ENCODE measurements around the gene ANKRD42.

ANKRD42 gene

DNA sequence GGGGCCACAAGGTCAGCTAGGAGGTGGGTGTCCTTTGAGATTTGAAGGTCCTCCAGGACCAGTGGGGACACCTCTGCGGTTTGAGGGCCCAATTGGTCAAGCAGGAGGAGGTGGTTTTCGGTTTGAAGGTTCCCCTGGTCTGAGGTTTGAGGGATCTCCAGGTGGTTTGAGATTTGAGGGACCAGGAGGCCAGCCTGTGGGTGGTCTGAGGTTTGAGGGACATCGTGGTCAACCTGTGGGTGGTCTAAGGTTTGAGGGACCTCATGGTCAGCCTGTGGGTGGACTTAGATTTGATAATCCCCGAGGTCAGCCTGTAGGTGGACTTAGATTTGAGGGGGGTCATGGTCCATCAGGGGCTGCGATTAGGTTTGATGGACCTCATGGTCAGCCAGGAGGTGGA lies 24.8 kb upstream of the ANKRD42 start:
- H3K4me3 ChIP-seq (replicated peaks; ENCODE audit: insufficient read depth, low read length) = no peak overlapping the region
- H3K27me3 ChIP-seq (ENCODE audit: insufficient read depth, poor library complexity, severe bottlenecking) = no peaks in the 10 kb centered on the region
- H3K27ac ChIP-seq (replicated peaks) = no peak overlapping the region
- DNase-seq (ENCODE audit: low read depth in 1 of 2, low spot score in 1 of 2) = no peak
- TF ChIP-seq, protein P1, sequence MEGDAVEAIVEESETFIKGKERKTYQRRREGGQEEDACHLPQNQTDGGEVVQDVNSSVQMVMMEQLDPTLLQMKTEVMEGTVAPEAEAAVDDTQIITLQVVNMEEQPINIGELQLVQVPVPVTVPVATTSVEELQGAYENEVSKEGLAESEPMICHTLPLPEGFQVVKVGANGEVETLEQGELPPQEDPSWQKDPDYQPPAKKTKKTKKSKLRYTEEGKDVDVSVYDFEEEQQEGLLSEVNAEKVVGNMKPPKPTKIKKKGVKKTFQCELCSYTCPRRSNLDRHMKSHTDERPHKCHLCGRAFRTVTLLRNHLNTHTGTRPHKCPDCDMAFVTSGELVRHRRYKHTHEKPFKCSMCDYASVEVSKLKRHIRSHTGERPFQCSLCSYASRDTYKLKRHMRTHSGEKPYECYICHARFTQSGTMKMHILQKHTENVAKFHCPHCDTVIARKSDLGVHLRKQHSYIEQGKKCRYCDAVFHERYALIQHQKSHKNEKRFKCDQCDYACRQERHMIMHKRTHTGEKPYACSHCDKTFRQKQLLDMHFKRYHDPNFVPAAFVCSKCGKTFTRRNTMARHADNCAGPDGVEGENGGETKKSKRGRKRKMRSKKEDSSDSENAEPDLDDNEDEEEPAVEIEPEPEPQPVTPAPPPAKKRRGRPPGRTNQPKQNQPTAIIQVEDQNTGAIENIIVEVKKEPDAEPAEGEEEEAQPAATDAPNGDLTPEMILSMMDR (IDR thresholded peaks at IDR 0.05; ENCODE audit: insufficient read depth, low read length) = no peak
- TF ChIP-seq GABPA (IDR thresholded peaks at IDR 0.05; ENCODE audit: low read depth) (no peak), POLR2AphosphoS5 (IDR thresholded peaks at IDR 0.05; ENCODE audit: low read depth) (no peak; the same call in 1 of the 2 replicates), SPI1 (IDR thresholded peaks at IDR 0.05; ENCODE audit: borderline replicate concordance, low read depth) (no peak)
- TF ChIP-seq, protein P2, sequence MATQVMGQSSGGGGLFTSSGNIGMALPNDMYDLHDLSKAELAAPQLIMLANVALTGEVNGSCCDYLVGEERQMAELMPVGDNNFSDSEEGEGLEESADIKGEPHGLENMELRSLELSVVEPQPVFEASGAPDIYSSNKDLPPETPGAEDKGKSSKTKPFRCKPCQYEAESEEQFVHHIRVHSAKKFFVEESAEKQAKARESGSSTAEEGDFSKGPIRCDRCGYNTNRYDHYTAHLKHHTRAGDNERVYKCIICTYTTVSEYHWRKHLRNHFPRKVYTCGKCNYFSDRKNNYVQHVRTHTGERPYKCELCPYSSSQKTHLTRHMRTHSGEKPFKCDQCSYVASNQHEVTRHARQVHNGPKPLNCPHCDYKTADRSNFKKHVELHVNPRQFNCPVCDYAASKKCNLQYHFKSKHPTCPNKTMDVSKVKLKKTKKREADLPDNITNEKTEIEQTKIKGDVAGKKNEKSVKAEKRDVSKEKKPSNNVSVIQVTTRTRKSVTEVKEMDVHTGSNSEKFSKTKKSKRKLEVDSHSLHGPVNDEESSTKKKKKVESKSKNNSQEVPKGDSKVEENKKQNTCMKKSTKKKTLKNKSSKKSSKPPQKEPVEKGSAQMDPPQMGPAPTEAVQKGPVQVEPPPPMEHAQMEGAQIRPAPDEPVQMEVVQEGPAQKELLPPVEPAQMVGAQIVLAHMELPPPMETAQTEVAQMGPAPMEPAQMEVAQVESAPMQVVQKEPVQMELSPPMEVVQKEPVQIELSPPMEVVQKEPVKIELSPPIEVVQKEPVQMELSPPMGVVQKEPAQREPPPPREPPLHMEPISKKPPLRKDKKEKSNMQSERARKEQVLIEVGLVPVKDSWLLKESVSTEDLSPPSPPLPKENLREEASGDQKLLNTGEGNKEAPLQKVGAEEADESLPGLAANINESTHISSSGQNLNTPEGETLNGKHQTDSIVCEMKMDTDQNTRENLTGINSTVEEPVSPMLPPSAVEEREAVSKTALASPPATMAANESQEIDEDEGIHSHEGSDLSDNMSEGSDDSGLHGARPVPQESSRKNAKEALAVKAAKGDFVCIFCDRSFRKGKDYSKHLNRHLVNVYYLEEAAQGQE (IDR thresholded peaks at IDR 0.05; ENCODE audit: insufficient replicate concordance, low read depth) = no peak

DNA sequence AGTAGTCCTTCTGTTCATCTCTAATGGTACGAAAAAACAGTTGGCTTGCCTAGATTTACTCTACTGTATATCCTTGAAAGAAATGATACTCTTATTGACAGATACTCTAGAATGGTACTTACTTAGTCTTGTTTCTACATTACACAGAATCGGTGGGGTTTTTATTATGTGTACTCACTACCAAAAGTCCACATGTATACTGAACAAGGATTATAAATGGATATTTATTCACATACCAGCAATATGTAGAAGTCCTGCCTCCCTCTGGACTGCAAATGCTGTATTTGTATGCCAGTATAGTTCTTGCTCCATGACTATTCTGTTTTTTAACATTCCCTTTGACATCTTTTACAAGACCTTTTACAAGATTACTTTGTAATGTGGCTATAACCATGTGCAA lies 22.6 kb upstream of the ANKRD42 start:
- DNase-seq (ENCODE audit: low read depth in 1 of 2, low spot score in 1 of 2) = no peak
- no peak overlapping the region for H3K27ac ChIP-seq (replicated peaks)
- H3K4me3 ChIP-seq (replicated peaks; ENCODE audit: insufficient read depth, low read length) = no peak overlapping the region
- H3K27me3 ChIP-seq (ENCODE audit: insufficient read depth, poor library complexity, severe bottlenecking) = no peaks in the 10 kb centered on the region
- TF ChIP-seq GABPA (IDR thresholded peaks at IDR 0.05; ENCODE audit: low read depth) = no peak
- no peak for TF ChIP-seq POLR2AphosphoS5 (IDR thresholded peaks at IDR 0.05; ENCODE audit: low read depth)
- TF ChIP-seq, protein P2 (IDR thresholded peaks at IDR 0.05; ENCODE audit: insufficient replicate concordance, low read depth) = no peak
- TF ChIP-seq, protein P1 (IDR thresholded peaks at IDR 0.05; ENCODE audit: insufficient read depth, low read length) = no peak
- no peak for TF ChIP-seq SPI1 (IDR thresholded peaks at IDR 0.05; ENCODE audit: borderline replicate concordance, low read depth)

DNA sequence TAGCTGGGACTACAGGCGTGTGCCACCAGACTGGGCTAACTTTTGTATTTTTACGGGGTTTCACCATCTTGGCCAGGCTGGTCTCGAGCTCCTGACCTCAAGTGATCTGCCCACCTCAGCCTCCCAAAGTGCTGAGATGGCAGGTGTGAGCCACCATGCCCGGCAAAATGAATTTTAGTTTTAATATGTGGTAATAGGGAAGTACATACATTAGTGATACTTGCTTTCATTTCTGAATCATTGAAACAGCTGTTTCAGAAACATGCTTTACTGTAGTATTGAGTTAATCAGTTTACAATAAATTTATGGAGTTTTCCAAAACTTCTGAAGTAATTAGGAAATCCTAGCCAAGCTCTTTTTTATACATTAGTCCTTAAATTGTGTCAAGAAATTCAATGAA lies 21.0 kb upstream of the ANKRD42 start:
- no peak for TF ChIP-seq SPI1 (IDR thresholded peaks at IDR 0.05; ENCODE audit: borderline replicate concordance, low read depth)
- TF ChIP-seq, protein P2 (IDR thresholded peaks at IDR 0.05; ENCODE audit: insufficient replicate concordance, low read depth) = no peak
- TF ChIP-seq, protein P1 (IDR thresholded peaks at IDR 0.05; ENCODE audit: insufficient read depth, low read length) = no peak
- TF ChIP-seq POLR2AphosphoS5 (IDR thresholded peaks at IDR 0.05; ENCODE audit: low read depth) = no peak
- no peak for TF ChIP-seq GABPA (IDR thresholded peaks at IDR 0.05; ENCODE audit: low read depth)
- Histone ChIP-seq H3K27ac (replicated peaks) (no peak overlapping the region), H3K27me3 (ENCODE audit: insufficient read depth, poor library complexity, severe bottlenecking) (no peaks in the 10 kb centered on the region), H3K4me3 (replicated peaks; ENCODE audit: insufficient read depth, low read length) (no peak overlapping the region)
- DNase-seq (ENCODE audit: low read depth in 1 of 2, low spot score in 1 of 2) = no peak
